HG02852 (cell line): ENCODE data around the gene ONECUT2.

Experiments
- ATAC-seq: cut with Tn5 transposase; IDR thresholded peaks from one replicate; pipeline ENCODE4 v1.9.1; 2021; ENCODE audit warnings: mild to moderate bottlenecking, moderate library complexity; ENCODE audit not compliant: unreplicated experiment

Gene ONECUT2

GRCh38 chr18:57523171-57523956, 88.2 kb downstream of the ONECUT2 start:
- peak; percentile 71 for ATAC-seq

GRCh38 chr18:57527556-57528229, 92.5 kb downstream of the ONECUT2 start:
- ATAC-seq, result no peak

GRCh38 chr18:57529151-57529550, 94.0 kb downstream of the ONECUT2 start:
- no peak for ATAC-seq

GRCh38 chr18:57533006-57533867, 98.1 kb downstream of the ONECUT2 start:
- no peak for ATAC-seq

- ATAC-seq, result no peak
Measured at GRCh38 chr18:57533868-57534510, 98.8 kb downstream of the ONECUT2 start.

GRCh38 chr18:57534511-57534909, 99.3 kb downstream of the ONECUT2 start:
- no peak for ATAC-seq

- ATAC-seq, result no peak
Measured at GRCh38 chr18:57538614-57539013, 103.4 kb downstream of the ONECUT2 start.

- no peak for ATAC-seq
Measured at GRCh38 chr18:57539702-57540101, 104.5 kb downstream of the ONECUT2 start.
